Loucy (cell line): Measurements from ENCODE around the gene CLDN34.

Experiments used
- CTCF ChIP-seq: fragments of 200-600 bp; sonication (generic); conservative IDR thresholded peaks from 2 replicates; pipeline ENCODE4 v1.5.1; 2014; ENCODE audit warnings: mild to moderate bottlenecking, antibody characterized with exemption, low read length
- EZH2phosphoT487 ChIP-seq: fragments of 200-600 bp; IDR thresholded peaks from 2 replicates; pipeline ENCODE4 v1.6.1; 2018; ENCODE audit warnings: antibody characterized with exemption, mild to moderate bottlenecking, moderate library complexity, borderline replicate concordance

- TF ChIP-seq CTCF (no peak), EZH2phosphoT487 (no peak)
These were observed 29.9 kb downstream of the CLDN34 start for GRCh38 chrX:9997041-9997440.
